Peyer's patch (tissue), 4 donors: ENCODE results near the gene SDHA.

Experiments
- CTCF ChIP-seq, 6 experiments: fragments of 450-650 bp in 4 of 6; fragments of 200-600 bp in 2 of 6; sonication (generic) in 1 of 6; IDR thresholded peaks; one replicate each; pipeline ENCODE4 v1.5.1; 2017 to 2019; ENCODE audit warnings: antibody characterized with exemption in 6 of 6, mild to moderate bottlenecking in 3 of 6, moderate library complexity in 1 of 6
- POLR2A ChIP-seq, 2 donors: fragments of 450-650 bp; IDR thresholded peaks; one replicate each; pipeline ENCODE4 v1.5.1; 2017; ENCODE audit warnings: antibody characterized with exemption in 2 of 2, mild to moderate bottlenecking in 2 of 2, moderate library complexity in 2 of 2

- TF ChIP-seq CTCF (IDR thresholded peaks at IDR 0.05) (no peak), POLR2A (IDR thresholded peaks at IDR 0.05) (no peak)
Observed at GRCh38 chr5:206927-207536, 11.1 kb upstream of the SDHA start.
